RKO (cell line): ENCODE measurements around the gene SKIC8.

ENCODE experiments used
- DNase-seq: peaks from one replicate; pipeline ENCODE4 v3.0.0-alpha.2; 2016; ENCODE audit warnings: low spot score

Gene SKIC8

GRCh38 chr15:78299101-78299930 lies at the start of gene SKIC8:
TSS of gene SKIC8 (minus strand) at chr15:78299609. CDS start at chr15:78295686, 3,923 bp downstream.
- peak; percentile 93 for DNase-seq

DNA sequence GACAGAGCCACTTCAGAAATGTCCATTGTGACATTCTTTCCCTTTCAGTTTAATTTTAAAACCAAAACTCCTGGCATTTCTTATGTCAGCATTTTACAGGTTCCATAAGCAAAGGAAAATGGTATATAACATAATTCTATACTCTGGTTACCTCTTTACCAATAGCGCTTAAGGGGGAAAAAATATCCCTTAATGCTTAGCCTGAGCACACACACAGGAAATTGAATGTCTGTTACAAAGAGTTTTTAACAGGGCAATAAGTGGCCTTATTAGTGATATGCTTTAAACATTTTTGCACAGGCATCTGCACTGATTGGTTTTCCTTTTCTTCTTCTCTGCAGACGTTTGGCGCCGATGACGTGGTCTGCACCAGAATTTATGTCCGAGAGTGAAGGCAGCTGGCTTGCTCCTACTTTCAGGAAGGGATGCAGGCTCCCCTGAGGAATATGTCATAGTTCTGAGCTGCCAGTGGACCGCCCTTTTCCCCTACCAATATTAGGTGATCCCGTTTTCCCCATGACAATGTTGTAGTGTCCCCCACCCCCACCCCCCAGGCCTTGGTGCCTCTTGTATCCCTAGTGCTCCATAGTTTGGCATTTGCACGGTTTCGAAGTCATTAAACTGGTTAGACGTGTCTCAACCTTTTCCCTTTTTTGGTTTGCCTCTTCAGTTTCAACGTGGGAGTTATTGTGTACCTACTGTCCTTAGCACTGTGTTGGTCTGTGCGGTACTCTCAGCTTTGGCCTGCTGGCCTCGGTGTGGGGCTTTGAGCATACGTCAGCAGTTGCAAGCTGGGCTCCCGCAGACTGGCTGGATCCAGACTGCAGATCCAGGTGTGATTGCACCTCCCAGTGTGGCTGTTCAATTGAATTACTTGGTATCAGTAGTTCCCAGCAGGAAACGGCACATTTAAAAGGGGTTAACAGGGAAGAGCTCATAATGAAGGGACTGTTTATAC lies 48.5 kb upstream of the SKIC8 start:
- no peak for DNase-seq

GRCh38 chr15:78345396-78346125 lies 46.2 kb upstream of the SKIC8 start:
- no peak for DNase-seq

DNA sequence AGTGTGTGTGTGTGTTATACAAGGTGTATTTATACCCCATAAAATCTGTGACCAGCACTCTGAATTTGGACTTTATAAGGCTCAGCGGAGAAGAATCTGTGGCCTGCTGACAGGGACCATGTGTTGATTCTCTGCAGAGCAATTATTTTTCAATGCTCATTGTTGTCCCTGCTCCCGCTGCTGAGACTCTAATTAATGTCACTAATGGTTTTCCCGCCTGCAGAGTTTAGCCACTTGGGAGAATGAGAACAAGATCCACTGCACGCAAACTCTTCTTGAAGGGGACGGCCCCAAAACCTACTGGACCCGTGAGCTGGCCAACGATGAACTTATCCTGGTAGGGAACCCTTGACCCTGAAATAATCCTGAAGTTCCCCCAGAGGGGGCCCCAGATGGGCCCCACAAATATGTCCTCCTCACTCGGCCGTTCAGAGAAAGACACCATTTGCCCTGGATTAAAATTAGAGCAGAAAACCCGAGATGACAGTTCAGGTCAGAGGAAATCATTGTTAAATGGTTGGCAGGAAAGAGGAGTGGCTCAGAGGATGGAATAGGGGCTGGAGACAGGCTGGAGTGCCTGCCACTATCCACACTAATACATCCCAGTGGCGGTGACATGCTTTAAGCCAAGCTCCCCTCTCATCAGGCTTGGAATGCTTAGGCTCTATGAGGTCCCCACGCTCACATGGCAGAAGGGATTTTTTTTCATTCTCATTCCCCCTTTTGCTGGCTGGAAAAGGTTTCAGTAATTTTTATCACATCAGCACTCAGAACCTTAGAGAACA lies 44.1 kb upstream of the SKIC8 start:
- DNase-seq: no peak

DNA sequence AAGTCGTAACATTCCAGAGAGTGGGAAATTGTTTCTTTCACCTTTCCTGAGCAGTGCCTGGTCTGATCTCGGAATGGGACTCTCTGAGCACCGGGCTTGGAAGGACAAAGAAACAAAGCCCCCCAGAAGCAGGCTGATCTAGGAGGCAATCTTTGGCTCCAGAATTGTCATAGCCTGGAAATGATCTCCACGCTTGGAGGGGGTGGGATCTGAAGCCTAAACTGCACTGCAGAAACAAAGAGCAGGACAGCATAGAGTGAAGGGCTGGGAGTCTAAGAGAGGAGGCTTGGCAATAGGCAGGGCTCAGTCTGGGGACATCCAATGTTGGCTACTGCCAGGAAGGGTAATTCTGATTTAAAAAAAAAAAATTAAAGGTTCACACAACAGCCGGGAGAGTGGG lies 42.6 kb upstream of the SKIC8 start:
- no peak for DNase-seq

GRCh38 chr15:78341057-78341987 lies 41.9 kb upstream of the SKIC8 start:
- no peak for DNase-seq

- no peak for DNase-seq
These were observed 41.0 kb upstream of the SKIC8 start, which contains the start of gene CRABP1 for GRCh38 chr15:78340231-78341056. TSS of gene CRABP1 (plus strand) at chr15:78340353. CDS start at chr15:78340429, 76 bp downstream.

GRCh38 chr15:78339559-78339958 lies 40.1 kb upstream of the SKIC8 start:
- no peak for DNase-seq

GRCh38 chr15:78338781-78339180 lies 39.4 kb upstream of the SKIC8 start:
- DNase-seq: no peak

GRCh38 chr15:78335985-78336384 lies 36.6 kb upstream of the SKIC8 start:
- no peak for DNase-seq

DNA sequence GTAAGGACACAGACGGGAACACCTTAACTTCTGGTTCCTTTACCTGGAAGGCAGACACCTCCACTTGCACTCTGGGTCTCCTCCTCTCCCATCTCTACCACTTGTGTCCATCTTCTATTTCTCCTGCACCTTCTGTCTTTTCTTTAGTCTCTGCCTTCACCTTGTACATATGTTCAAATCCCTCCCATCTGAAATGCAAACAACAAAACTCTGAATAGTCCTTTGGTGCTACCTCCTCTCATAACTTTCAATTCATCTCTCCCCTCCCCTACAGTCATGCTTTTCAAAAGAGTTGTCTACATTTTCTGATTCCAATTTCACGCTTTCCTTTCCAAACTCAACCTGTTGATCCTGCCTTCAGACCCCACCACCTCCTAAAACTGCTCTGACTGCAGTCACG lies 35.4 kb upstream of the SKIC8 start:
- no peak for DNase-seq

DNA sequence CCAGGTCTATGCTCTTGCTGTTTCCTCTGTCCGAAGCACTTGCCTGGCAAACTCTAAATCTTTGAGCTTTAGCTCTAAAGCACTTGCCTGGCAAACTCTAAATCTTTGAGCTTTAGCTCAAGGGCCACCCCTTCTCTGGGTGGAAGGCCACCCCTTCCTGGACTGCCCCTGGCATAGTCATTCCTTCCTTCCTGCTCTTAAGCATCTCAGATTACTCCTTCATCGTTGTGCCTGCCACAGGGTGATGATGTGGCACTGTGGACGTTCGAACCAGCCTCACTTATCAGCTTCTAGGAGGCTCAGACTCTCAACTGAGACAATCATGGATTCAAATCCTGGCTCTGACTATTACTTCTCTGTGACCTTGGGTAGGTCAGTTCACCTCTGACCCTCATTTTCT lies 30.2 kb upstream of the SKIC8 start:
- no peak for DNase-seq

DNA sequence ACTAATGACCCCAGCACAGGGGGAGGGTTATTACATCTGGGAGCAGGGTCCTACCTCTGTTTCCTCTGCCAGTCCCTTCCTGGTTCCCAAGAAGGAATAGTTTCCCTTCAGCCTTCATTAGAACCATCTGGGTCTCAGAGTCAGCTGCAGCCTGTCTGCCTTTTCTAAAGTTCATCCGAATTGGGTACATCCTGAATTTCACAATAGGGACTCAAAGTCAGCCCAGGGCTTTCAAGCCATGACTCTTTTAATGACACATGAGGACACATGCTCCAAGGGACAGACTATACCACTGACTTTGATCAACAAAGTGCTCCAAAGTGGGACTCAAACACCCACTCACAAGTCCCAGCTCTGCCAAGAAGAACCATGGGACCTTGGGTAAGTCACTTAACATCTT lies 28.1 kb upstream of the SKIC8 start:
- DNase-seq: no peak

- no peak for DNase-seq
These were observed 25.9 kb upstream of the SKIC8 start for GRCh38 chr15:78325092-78325843.

DNA sequence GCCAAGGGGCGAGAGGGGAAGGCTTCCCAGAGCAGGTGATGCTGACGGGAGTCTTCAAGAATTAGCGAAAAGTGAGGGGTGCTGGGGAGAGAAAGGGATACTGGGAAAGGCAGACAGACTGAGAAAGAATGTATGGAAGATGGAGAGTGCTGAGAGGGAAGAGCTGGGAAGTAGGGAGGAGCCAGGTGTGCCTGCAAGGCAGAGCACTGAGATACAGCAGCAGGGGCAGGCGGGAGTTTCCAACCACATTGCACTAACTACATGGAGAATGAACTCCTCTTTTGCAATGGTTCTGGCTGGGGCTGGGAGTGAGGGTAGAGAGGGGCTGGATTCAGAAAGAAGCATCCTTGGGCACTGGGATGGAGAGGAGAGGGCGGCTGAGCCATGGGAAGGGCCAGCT lies 24.7 kb upstream of the SKIC8 start:
- DNase-seq: no peak

DNA sequence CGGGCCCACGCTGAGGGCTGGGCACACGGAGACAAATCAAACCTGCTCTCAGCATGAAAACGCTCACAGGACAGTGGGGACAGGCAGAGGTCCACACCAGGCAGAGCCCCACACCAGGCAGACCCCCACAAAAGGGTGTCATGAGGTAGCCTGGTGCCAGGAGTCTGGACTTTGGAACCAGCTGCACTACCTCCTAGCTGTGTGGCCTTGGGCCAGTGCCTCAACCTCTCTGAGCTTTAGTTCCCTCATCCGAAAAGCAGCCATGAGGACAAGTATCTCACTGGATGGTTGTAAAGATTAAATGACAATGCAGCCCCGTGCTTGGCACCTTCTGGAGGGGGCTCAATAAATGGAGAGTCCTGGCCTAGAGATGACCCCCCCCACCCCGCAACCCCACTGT lies 24.3 kb upstream of the SKIC8 start:
- no peak for DNase-seq

GRCh38 chr15:78322724-78323521 lies 23.5 kb upstream of the SKIC8 start:
- DNase-seq: no peak

DNA sequence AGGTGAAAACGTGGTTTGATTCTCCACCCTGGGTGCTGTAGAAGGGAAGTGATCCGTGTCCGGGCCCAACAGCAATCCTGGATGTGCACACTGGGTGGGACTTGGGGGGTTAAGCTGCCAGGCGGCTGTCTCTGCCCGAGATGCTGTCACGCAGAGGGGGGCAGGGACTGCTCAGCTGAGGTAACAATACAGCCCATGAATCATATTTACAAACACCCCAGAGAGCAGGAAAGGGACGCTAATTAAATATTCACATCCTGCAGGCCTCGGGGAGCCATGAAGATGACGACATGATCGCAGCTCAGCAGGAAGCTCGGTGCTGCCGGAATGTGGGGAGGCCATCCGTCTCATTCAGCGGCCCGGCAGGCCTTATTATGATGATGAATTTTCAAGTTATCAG lies 22.8 kb upstream of the SKIC8 start:
- no peak for DNase-seq
